ENCODE results near the gene KLF13.

The KLF13 gene

DNA sequence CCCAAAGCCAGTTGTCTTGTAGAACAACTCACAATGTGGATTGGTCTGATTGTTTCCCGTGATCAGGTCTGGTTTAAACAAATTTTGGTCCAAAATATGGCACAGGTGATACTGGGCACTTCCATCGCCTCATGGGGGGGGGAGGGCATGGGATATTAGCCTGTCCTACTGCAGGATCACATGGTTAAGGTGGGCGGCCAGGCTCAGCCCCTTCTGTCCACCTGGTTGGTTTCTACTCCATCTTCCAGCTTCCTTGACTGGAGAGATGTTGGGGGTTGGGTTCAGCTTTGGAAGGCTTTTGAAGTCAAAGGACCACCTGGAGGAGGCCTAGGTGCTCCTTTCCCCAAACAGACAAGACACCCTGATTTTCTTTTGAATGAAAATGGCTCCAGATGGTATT, 7.2 kb downstream of the KLF13 start:
- no peak for DNase-seq

DNA sequence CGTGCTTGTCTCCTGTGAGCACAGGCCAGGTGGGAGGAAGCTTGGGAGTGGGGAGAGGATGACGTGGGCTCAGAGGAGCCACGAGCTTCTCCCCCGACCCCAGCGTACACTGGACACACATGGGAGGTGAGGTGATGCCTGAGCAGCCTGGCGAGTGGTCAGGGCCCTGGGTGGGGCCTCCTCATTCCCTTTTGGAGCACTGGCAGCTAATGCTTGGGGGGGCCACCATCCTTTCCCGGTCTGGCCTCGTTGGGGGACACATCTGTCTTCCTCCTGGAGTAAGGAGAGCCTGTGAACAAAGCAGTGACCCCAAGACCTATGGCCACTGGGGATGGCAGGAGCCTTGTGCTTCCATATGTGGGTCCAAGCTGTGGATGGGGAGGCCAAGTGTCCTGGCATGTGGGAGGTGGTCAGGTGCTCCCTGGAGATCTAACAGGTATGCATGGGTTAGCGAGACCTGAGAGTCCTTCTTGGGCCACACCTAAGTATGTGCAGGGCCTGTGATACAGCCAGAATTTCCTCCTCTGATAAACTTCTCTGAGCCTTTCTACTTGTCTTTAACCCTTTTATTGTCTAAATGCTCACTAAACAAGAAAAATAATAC, 9.5 kb downstream of the KLF13 start:
- no peak for DNase-seq

DNA sequence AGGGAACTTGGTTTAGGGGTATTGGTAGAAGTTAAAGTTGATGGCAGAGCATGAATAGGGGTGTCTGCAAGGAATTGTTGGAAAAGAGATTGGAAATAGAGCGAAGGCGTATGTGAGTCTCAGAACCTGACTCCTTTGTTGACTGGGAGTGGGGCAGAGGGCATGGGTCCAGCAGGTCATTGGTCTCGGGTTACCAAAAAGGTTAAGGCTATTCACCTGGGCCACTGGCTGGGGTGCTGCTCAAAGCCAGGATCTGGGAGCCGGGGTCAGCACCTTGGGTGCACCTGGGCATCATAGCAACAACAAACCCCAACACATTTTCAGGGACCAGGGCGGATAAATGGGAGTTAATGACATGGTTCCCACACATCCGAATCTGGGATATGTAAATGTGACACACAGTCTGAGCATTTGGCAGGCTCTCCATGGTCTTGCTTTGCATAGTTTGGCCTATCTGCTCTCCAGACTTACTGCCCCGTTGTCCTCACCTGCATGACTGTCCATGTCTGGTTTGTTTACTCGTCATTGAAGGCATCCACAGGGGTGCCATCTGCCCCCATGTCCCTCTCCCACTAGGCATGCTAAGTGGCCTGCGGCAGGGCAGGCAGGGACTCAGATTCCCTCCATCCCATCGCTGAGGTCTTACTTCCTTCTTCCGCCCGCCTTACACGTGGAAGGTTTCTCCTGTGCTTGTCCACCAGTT, 10.1 kb downstream of the KLF13 start:
- DNase-seq = no peak

DNA sequence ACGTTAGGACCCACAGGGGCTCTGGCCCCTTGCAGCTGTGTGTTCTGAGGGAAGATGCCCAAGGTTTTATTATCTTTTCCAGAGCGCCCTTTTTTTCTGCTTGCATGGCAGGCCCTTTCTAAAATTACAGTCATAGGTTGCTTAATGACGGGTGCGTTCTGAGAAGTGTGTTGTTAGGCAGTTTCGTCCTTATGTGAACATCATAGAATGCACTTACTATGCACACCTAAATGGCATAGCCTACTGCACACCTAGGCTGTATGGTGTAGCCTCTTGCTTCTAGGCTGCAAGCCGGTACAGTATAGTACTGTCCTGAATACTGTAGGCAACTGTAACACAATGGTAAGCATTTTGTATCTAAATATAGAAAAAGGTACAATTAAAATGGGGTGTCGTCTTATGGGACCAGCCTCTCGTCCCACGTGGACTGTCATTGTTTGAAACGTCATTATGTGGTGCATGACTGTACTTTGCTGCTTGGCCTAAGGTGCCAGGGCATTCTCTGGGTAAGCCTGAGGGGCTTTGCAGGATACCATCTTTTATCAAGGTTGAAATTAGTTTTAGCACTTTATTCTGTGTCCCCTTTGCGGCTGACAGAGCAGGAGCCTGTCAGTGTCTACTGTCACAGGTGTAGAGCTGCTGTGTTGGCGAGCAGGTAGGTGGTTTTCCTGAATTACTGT, 10.9 kb downstream of the KLF13 start:
- no peak for DNase-seq

DNA sequence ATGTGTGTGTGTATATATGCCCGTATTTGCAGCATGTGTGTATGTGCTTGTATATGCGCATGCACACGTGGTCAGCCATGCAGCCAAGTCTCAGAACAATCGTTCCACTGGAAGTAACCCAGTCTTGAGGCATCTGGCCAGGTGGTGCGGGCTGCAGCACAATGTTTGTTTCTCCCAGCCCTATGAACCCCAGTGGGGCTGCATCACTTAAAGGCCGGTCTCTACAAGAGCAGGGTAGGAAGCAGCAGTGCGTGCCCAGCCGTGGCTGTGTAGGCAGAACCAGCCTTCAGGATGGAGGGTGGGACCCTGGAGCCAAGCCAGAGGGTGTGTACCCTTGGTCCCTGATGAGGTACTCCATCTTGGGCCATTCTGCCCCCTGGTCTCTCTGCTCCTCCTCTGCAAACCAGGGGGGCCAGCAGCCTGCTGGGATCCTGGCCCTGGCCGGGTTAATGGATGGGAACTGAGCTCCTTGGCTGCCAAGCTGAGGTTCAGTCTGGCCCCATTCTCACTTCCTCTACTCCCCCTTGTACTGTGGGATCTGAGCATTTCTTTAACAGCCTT, 11.8 kb downstream of the KLF13 start:
- DNase-seq = no peak

DNA sequence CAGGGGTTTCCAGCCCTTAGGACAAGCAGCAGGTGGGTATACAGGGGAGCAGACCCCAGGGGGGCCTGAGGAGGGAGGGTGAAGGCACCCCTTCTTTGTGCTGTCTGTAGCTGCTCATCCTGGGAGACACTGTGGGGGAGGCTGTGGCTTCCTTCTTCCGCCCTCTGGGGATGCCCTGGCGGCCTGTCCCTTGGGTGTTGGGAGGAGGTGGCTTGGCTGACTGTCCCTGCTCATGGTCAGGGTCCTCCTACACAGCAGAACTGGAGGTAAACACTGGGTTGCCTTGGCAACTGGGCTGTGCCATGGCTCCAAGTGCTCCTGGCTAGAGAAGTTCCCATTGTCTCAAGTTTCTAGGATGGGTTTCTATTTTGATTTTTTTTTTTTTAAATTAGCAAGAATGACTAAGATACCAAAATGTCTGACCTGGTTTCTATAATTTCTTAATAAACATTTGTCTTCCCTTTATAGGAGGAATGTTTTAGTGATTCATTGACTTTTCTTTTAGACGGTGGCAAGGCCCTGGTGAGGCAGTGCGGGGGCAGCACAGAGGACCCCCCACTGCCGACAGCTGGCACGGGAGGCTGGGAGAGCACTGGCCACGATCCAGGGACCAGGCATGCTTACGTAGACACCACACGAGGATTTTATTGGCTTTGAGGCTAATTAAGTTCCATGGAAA, 12.4 kb downstream of the KLF13 start:
- peak; percentile 70 for DNase-seq

DNA sequence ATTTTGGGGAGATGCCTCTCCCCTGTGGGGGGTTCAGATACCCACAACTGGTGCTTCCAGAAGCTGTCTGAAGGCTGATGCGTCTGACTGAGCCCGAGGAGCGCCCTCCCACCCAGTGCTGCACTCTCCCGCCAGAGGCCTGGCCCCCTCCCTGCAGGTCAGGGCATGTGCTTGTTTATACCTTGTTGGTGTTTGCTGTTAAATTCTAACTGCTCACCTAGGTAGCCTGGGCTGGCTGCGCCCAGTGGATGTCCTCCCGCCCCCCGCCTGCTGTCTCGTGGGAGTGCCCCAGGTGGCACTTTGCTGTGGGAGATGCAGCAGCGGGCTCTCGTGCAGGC, 12.9 kb downstream of the KLF13 start:
- DNase-seq = no peak

DNA sequence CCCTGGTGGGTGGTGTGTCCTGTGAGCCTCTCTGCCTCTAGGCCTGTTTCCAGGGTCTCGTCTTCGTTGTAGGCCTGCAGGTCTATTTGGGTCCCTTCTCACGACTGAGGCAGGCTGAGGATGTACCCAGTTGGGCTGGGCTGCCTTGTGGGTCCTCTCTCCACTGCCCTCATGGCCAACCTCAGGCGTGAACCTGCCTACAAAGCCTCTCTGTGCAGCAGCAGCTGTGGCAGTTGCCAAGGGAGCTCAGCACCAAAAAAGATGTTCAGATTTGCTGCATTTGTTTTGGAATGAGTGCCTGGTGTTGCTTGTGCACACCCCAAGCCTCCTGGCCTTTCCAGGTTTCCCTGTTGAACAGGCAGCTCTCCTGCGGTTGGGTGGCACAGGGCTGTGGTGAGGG, 13.4 kb downstream of the KLF13 start:
- DNase-seq = no peak

DNA sequence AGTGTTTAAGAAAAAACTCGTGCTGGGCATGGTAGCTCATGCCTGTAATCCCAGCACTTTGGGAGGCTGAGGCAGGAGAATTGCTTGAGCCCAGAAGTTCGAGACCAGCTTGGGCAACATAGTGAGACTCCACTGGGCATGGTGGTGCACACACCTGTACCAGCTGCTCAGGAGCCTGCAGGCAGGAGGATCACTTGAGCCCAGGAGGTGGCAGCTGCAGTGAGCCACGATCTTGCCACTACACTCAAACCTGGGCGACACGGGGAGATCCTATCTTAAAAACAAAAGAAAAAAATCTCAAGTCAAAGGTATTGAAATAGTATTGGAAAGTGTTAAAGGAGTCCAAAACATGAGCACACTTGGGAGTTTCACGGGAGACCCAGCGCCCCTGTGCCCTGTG, 14.0 kb downstream of the KLF13 start:
- no peak for DNase-seq

DNA sequence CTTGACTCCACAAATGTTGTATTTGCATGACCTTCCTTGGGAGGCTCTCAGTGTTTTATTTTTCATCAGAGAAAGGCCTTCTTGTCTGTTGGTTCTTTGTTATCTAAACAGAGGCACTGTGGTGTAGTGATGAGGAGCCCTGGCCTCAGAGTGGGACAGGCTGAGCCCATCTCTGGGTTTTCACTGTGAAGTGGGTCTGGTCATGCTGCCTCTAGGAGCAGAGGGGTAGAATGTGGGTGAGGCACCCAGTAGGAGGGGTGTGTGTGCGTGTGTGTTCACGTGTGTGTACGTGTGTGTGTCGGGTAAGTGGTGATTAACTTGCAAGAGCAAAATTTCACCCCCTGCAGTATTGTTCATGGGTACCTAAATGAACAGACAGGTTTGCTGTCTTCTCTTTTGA, 14.4 kb downstream of the KLF13 start:
- no peak for DNase-seq

DNA sequence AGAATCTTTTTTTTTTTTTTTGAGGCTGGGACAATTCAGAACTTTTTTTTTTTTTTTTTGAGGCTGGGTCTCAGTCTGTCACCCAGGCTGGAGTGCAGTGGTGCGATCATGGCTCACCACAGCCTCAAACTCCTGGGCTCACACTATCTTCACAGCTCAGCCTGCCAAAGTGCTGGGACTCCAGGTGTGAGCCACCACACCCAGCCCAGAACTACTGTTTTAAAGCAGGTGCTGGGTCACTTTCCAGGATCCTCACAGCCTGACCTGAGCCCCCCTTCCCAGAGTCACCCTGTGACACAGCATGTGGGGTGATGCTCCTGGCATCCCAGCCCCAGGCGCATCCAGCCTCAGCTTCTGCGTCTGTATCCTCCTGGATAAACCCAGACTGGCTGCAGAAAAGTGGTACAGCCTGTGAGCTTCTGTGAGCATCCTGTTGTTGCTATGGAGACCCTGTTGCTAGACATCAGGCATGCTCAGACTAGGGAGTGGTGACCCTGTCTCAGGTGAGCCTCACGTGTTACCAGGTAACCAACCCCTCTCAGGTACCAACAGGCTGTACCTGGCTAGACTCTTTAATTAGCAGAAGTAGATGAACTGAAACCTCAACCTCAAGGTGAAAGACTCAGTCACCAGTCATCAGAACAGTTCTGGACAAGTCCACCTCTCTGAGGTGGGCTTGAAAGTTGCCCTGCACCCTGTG, 15.0 kb downstream of the KLF13 start:
- DNase-seq = no peak

DNA sequence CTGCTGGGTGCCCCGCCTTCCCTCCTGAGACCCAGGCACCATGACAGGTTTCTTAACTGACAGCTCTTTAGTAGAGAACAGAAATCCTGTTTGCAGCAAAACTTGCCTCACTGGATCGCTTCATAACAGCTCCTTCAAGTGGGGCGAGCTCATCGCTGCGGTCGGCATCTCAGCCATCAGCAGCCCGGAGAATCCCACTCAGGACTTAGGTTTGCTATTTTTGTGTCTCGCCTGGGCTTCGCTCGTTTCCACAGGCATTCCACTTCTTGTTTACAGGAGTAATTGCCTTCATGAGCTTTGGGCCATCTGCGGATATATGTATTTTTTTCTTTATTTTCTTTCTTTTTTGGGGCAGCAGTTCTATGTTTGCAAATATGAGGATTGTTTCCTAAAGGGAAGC, 15.7 kb downstream of the KLF13 start:
- DNase-seq = no peak

DNA sequence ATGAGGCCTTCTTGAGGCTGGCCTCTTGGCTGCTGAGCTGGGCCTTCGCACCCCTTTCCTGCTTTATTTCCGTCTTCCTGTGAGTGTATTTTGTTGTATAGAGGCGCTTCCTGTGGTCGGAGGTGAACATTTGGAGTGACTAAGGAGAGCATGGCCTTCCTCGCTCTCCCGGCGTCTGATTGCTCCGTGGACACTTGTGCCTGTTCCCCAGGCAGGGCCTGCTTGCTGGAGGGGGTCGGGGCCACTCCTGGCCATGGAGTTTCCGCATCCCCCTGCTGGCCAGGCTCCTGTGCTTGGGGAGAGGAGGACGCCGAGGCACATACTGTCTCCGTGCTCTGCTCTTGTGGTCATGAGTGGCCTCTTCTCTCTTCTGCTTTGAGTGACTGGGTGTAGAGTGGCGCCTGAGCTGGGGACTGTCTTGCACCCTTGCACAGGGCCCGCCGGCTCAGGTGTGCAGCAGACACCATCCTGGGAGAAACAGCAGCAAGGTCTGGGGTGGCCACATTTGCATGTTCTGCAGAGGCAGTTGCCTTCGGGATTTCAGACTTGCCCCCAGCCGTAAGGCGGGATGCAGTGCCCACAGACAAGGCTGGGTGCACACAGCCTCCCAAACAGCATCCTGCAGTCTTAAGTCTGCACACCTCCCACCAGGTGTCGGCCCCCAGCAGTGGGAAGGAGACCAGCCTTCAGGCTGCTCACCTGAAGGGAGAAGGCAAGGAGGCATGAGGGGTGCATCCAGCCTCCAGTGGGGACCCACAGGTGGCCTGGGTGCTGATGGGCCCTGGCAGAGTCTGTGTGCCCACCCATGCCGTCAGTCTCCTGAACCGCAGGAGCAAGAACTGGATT, 16.4 kb downstream of the KLF13 start:
- DNase-seq = no peak

DNA sequence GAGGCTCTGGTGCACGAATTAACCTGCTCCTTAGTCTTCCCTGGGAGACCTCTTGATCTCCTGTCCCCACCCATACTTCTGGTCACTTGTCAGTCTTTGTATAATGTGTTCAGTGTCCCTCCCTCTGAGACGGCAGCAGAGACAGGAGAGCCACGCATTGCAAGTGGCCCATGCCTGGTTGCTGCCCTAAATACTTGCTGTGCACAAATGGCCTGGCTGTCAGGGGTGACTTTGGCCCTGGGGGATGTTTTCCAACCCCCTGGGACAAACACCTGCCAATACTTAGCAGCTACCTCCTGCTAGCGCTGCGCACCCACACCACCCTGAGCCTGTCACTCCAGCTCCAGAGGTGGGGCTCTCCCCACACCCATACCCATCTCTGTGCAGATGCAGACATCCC, 17.2 kb downstream of the KLF13 start:
- no peak for DNase-seq

DNA sequence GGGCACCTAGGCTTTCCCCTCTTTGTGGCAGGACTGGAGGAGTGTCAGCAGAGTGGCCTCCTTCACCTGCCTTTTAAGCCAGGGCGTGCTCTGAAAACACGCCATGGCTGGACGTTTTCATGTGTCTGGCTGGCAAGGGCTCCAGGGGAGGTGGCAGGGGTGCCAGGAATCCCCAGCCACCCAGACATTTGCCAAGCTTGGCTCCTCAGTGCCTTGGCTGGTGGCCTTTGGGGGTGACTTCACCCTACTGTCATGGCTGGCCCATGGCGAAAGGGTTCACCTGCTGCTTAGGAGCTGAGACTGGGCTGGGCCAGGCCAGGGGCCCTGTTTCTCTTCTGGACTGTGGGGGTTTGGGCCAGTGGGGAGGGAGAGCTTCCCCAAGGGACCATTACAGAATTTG, 17.6 kb downstream of the KLF13 start:
- DNase-seq = no peak

DNA sequence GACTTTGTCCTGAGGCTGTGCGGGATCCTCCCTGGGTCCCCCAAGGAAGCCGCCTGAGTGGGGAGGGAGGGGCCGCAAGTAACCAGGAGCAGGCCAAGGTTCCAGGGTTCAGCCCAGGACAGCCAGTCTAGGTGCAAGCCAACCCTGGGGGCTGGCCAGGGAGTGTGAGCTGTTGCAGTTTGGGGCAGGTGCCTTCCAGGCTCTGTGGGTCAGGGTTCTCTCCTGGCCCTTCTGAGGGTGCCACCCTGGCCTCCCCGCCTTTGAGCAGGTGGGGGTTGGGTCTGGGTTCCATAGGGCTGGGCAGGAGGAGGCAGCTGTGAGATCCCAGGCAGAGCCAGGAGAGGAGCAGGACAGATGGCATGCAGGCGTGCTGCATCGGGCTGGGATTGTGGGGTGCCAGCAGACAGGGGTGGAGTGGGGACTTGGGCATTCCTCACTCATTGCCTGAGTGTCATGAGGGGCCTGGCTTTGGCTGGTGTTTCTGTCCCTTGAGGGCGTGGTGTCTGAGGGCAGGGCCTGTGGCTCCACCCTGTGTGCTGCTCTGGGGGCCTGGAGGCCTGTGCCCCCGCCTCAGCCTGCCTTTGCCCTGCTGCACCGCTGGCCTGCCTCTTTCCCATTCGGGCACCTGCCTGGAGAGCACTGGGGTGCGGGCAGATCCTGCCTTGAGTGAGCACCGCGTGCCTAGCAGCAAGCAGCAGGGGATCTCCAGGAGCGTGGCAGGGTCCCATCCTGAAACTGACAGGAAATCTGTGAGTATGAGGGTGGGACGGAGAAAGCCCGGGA, 18.4 kb downstream of the KLF13 start:
- no peak for DNase-seq

DNA sequence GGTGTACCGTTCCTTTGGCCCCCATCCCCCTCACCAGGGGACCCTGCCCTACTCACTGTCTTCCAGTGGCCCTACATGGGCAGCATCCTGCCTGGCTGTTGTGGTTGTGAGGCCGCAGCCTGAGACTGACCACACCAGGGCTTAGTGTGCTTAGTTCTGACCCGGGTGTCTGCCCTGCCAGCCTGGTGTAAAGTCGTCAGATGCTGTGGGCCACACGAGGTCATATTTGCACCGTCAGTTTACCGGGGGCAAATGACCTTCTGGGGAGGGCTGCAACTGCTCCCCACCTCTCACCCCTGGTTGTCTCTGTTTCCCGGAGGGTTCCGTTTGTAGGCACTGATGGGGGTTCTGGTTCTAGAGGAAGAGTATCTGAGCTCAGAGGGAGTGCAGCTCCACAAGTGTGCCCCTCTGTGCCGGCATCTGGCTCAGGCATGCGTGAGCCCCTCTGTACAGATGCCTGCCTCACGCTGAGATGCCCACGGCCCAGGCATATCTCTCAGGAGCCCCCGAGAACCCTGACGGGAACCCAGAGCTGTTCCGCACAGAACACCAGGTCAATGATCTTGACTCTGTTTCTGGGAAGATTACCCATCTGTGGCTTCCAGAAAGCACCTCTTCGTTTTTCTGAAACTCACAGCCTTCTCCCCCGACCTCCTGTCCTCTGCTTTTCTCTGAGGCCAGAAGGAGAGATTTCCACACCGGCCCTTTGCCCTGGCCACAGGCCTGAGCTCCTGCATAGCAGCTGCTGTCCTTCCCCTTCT, 19.2 kb downstream of the KLF13 start:
- DNase-seq = no peak

DNA sequence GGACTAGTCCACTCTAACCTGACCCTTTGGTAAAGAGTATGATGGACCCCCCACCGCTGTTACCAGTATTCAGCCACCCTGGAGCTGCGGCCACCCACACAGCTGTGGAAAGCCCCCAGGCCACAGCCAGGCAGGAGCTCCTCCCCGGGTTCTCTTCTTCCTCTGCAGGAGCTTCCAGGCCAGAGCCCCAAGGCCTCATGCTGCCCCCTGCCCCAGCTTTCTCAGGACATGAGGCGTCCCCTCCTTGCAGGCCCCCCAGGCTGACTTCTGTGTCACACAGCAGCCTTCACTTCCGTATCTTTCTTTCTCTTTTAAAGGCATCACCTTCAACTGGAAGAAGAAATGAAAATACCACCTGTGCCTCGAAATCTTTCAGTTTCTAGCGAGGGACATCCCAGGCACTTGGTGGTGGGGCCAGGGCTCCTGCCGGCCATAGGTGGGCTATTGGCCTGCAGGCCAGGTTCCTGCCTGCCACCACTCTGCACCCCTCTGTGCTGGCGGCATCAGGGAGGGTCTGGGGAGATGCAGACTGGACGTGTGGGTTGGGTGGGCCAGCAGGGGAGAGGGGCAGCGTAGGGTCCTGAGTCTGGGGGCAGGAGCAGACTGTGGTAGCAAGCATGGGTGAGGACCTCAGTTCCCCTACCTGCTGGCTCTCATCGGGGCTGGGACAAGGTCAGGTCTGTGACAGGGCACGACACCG, 19.9 kb downstream of the KLF13 start:
- no peak for DNase-seq

DNA sequence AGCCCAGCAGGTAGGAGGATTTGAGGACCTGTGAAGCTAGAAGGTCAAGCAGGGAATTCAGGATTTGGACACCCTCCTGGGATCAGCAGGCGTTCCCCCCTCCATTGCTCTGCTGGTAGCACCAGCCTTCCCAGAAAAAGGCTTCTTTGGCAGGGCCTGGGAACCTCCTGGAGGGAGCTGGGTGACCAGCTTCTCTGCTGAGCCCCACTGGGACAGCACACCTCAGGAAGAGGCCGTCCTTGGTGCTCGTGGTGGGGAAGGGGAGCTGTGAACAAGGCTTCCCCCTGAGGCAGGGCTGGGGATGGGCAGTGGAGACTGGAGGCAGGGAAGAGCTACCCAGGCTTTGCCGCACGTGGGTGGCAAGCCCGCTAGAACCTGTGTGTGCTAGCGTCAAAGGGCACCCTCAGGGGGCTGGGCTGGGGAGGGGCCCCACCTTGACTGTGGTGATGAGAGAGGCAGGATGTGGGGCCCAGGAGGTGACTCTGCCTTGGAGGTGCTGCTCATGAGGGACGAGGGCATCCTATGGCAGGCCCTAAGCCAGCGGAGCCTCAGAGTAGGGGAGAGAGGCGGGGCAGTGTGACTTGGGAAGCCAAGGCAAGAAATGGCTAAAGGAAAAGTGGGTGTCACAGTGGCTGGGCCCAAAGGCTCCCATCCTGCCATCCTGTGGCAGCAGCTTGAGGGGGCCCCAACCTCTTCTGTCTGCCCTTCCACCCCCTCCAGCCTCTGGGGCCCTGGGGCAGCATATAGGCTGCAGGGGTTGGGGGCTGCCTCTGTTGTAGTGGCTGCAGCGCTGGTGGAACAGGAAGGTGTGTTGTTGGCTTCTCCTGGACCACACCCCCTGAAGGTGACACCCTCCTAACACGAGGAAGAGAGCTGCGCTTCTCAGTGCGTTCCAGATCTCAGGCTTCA, 20.7 kb downstream of the KLF13 start:
- no peak for DNase-seq
